Gastroesophageal sphincter (tissue), 3 donors: ENCODE results near the gene PCLO.

ENCODE experiments used
- POLR2AphosphoS5 ChIP-seq: sonication (generic); formaldehyde crosslinking; IDR thresholded peaks from one replicate; pipeline ENCODE4 v1.6.1; 2017; ENCODE audit warnings: antibody characterized with exemption
- TF ChIP-seq, protein P1 (sequence below), 4 experiments: fragments of 200-600 bp in 2 of 4; fragments of 450-650 bp in 2 of 4; sonication (generic) in 1 of 4; IDR thresholded peaks; one replicate each; pipeline ENCODE4 v1.5.1; 2017 to 2019; ENCODE audit warnings: antibody characterized with exemption in 4 of 4, mild to moderate bottlenecking in 2 of 4, moderate library complexity in 2 of 4

DNA sequence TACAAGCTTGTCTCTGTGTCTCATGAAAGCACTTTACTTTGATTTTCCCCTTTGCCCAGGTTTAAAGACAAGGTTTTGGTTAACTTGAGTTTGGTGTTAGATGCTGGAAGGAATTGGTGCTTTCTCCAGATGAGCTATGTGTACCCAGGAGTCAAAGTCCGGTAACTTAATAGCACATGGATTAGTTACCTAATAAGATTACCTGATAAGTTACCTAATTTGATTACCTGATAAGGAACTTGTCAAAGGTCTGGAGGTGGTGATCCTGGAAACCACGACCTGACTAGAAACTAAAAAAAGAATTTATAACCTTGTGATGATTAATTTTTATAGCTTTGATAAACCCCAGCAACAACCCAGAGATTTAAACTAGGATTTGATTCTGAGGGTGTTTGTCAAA is 449.2 kb downstream of the PCLO start:
- no peak for TF ChIP-seq POLR2AphosphoS5
- TF ChIP-seq, protein P1, sequence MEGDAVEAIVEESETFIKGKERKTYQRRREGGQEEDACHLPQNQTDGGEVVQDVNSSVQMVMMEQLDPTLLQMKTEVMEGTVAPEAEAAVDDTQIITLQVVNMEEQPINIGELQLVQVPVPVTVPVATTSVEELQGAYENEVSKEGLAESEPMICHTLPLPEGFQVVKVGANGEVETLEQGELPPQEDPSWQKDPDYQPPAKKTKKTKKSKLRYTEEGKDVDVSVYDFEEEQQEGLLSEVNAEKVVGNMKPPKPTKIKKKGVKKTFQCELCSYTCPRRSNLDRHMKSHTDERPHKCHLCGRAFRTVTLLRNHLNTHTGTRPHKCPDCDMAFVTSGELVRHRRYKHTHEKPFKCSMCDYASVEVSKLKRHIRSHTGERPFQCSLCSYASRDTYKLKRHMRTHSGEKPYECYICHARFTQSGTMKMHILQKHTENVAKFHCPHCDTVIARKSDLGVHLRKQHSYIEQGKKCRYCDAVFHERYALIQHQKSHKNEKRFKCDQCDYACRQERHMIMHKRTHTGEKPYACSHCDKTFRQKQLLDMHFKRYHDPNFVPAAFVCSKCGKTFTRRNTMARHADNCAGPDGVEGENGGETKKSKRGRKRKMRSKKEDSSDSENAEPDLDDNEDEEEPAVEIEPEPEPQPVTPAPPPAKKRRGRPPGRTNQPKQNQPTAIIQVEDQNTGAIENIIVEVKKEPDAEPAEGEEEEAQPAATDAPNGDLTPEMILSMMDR (IDR thresholded peaks at IDR 0.05), result no peak
